DOHH2 (cell line): ENCODE data around the gene TSSK2.

Experiments used
- H3F3A ChIP-seq: fragments of 200-600 bp; sonication (generic), shearing (Covaris generic); 2 replicates; pipeline ENCODE4 v1.6.0; 2016; ENCODE audit warnings: antibody characterized with exemption, mild to moderate bottlenecking; ENCODE audit not compliant: control insufficient read depth, insufficient read depth
- H3K27ac ChIP-seq: fragments of 200-600 bp; sonication (generic); 2 replicates; pipeline ENCODE4 v1.5.1; 2014; ENCODE audit warnings: low read depth, mild to moderate bottlenecking, low read length, moderate library complexity
- H3K27me3 ChIP-seq: fragments of 200-600 bp; sonication (generic); 2 replicates; pipeline ENCODE4 v1.6.1; 2014; ENCODE audit warnings: mild to moderate bottlenecking, low read length, mixed read lengths; ENCODE audit not compliant: control insufficient read depth
- H3K36me3 ChIP-seq: fragments of 200-600 bp; sonication (generic); 2 replicates; pipeline ENCODE4 v1.6.1; 2014; ENCODE audit warnings: mild to moderate bottlenecking, low read length, moderate library complexity, mixed read lengths; ENCODE audit not compliant: control insufficient read depth
- H3K4me1 ChIP-seq: fragments of 200-600 bp; sonication (generic); 2 replicates; pipeline ENCODE4 v1.6.1; 2014; ENCODE audit warnings: mild to moderate bottlenecking, low read length, mixed read lengths; ENCODE audit not compliant: control insufficient read depth
- H3K4me2 ChIP-seq: fragments of 200-600 bp; sonication (generic); 2 replicates; pipeline ENCODE4 v1.6.0; 2014; ENCODE audit warnings: mild to moderate bottlenecking, low read length, moderate library complexity
- H3K4me3 ChIP-seq: fragments of 200-600 bp; sonication (generic); 2 replicates; pipeline ENCODE4 v1.5.1; 2014; ENCODE audit warnings: mild to moderate bottlenecking, low read length, mixed read lengths
- H3K79me2 ChIP-seq: fragments of 200-600 bp; sonication (generic); 2 replicates; pipeline ENCODE4 v1.6.1; 2014; ENCODE audit warnings: mild to moderate bottlenecking, low read length, mixed read lengths; ENCODE audit not compliant: control insufficient read depth
- H3K9me2 ChIP-seq: fragments of 200-600 bp; sonication (generic); replicated peaks from 2 replicates; pipeline ENCODE4 v1.6.1; 2014; ENCODE audit warnings: mild to moderate bottlenecking, low read length, mixed read lengths; ENCODE audit not compliant: control insufficient read depth
- H3K9me3 ChIP-seq: fragments of 200-600 bp; sonication (generic); 2 replicates; pipeline ENCODE4 v1.6.1; 2014; ENCODE audit warnings: antibody characterized with exemption, low read length, mixed read lengths; ENCODE audit not compliant: control insufficient read depth, insufficient read depth
- H4K20me1 ChIP-seq: fragments of 200-600 bp; sonication (generic); 2 replicates; pipeline ENCODE4 v1.6.0; 2014; ENCODE audit warnings: low read depth, mild to moderate bottlenecking, antibody characterized with exemption, low read length, moderate library complexity; ENCODE audit not compliant: control insufficient read depth, insufficient read depth
- EZH2phosphoT487 ChIP-seq: fragments of 200-600 bp; sonication (generic); IDR thresholded peaks from 2 replicates; pipeline ENCODE4 v1.6.1; 2017; ENCODE audit warnings: borderline replicate concordance, mild to moderate bottlenecking, antibody characterized with exemption, low read length, moderate library complexity, mixed read lengths
- TF ChIP-seq, protein P1 (sequence below): fragments of 200-600 bp; sonication (generic); IDR thresholded peaks from one replicate; pipeline ENCODE4 v1.5.1; 2014; ENCODE audit warnings: antibody characterized with exemption, mild to moderate bottlenecking, low read depth, low read length; ENCODE audit not compliant: poor library complexity, severe bottlenecking

The TSSK2 gene

DNA sequence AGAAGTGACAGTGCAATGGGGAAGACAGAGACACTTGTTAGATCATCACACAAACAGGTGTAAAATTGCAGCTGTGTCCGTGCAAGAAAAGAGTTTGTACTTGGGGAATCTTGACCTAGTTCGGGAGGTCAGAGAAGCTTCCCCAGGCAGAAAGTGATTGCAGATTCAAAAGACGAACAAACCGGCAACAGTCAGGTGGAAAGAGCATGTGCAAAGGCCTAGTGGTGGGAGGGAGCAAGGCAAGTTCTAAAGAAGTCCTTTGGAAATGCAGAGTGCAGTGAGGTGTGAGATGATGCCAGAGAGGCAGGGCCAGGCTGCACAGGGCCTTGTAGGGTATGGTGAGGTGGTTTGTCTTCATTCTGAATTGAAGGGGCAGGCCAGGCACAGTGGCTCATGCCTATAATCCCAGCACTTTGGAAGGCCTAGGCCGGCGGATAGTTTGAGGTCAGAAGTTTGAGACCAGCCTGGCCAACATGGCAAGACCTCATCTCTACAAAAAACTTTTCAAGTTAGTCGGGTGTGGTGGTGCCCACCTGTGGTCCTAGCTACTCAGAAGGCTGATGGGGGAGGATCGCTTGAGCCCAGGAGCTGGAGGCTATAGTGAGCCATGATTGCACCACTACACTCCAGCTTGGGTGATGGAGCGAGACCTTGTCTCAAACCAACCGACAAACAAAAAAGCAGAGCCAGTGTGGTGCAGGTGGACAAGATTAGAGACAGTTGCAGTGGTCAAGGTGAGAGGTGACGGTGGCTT is 15.3 kb downstream of the TSSK2 start:
- Histone ChIP-seq H3K4me2 (no peak overlapping the region), H3K4me1 (peaks cover 12% of the 10 kb centered on the region), H3K36me3 (peaks cover 14% of the 10 kb centered on the region)

DNA sequence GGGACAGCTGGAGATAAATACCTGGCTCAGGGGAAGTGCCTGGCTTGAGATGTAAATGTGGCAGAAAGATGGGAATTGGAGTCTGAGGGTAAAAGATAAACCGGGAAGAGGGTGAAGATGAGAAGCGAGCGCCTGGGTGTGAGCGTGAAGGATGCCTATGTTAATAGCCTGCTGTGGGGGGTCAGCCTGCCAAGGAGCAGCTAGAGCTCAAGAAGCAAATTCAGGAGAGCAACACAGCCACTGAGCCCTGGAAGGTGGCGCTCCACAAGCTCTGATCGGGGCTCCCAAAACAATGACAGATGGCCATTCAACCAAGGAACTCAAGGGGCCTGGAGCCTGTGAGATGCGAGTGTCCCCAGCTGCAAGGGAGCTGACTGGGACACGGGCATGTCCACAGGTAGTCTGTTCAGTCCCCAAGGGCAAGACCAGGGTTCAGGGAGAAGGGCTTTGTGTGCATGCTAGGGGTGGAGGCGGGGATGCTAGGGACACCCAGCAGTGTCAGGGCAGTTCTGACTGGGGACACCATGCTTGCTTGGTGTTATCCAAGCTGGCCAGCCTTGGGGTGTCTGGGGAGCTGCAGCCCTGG is 16.2 kb downstream of the TSSK2 start:
- Histone ChIP-seq H4K20me1 (no peaks in the 10 kb centered on the region), H3F3A (no peaks in the 10 kb centered on the region), H3K27me3 (no peaks in the 10 kb centered on the region)

More for the DNA sequence above, 15.3 kb downstream of the TSSK2 start:
- no peak overlapping the region for H3K4me3 ChIP-seq
- peaks cover 24% of the 10 kb centered on the region for H3K79me2 ChIP-seq
- no peaks in the 10 kb centered on the region for H4K20me1 ChIP-seq
- no peaks in the 10 kb centered on the region for H3K27me3 ChIP-seq
- H3K27ac ChIP-seq, result no peak overlapping the region
- H3K9me2 ChIP-seq, result no peaks in the 10 kb centered on the region
- H3K9me3 ChIP-seq, result no peaks in the 10 kb centered on the region
- no peaks in the 10 kb centered on the region for H3F3A ChIP-seq
- TF ChIP-seq EZH2phosphoT487, result no peak
- TF ChIP-seq, protein P1, sequence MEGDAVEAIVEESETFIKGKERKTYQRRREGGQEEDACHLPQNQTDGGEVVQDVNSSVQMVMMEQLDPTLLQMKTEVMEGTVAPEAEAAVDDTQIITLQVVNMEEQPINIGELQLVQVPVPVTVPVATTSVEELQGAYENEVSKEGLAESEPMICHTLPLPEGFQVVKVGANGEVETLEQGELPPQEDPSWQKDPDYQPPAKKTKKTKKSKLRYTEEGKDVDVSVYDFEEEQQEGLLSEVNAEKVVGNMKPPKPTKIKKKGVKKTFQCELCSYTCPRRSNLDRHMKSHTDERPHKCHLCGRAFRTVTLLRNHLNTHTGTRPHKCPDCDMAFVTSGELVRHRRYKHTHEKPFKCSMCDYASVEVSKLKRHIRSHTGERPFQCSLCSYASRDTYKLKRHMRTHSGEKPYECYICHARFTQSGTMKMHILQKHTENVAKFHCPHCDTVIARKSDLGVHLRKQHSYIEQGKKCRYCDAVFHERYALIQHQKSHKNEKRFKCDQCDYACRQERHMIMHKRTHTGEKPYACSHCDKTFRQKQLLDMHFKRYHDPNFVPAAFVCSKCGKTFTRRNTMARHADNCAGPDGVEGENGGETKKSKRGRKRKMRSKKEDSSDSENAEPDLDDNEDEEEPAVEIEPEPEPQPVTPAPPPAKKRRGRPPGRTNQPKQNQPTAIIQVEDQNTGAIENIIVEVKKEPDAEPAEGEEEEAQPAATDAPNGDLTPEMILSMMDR, result no peak

DNA sequence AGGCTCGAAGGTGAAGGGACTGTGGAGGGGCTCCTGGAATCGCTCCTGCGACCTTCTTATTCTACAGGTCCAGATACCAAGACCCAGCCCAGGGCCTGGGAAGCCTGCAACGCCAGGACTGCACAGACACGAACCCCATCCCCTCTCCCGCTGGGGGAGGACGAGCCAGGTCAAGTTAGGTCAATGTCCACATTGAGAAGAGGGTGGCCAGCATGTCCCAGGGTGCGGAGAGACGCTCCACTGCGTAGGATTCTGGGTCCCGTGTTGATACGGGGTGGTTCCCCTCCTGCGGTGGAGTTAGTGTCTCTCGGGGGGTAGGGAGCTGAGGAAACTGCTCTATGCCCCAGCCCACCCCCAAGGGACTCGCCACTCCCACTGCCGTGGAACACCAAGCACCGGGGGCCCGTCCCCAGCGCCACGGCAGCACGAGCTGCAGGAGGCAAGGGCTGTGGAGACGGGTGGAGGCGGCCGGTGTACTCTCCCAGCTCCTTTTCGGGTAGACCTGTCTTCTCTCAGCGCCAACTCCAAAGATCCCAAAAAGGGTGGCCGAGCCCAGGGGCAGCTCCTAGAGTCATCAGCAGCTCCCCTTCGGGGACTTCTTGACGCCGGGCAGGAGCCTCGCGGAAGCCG is 17.4 kb downstream of the TSSK2 start:
- Histone ChIP-seq H3K4me1 (peaks cover 7% of the 10 kb centered on the region), H3K27ac (no peak overlapping the region), H3K9me3 (no peaks in the 10 kb centered on the region), H3K4me2 (no peak overlapping the region), H3K9me2 (no peaks in the 10 kb centered on the region), H3K36me3 (peaks cover 3% of the 10 kb centered on the region; the same call in 1 of the 2 replicates), H3K79me2 (peaks cover 10% of the 10 kb centered on the region), H3K4me3 (no peak overlapping the region), H4K20me1 (no peaks in the 10 kb centered on the region), H3K27me3 (peaks cover 3% of the 10 kb centered on the region; the same call in 1 of the 2 replicates), H3F3A (no peaks in the 10 kb centered on the region)
- no peak for TF ChIP-seq EZH2phosphoT487
- TF ChIP-seq, protein P1, result no peak

More for the DNA sequence above, 16.2 kb downstream of the TSSK2 start:
- no peaks in the 10 kb centered on the region for H3K9me2 ChIP-seq
- no peak overlapping the region for H3K27ac ChIP-seq
- H3K4me1 ChIP-seq, result peaks cover 12% of the 10 kb centered on the region
- H3K4me2 ChIP-seq, result no peak overlapping the region
- no peaks in the 10 kb centered on the region for H3K9me3 ChIP-seq
- TF ChIP-seq EZH2phosphoT487, result no peak
- TF ChIP-seq, protein P1, result no peak
- peaks cover 21% of the 10 kb centered on the region for H3K79me2 ChIP-seq
- H3K4me3 ChIP-seq, result no peak overlapping the region
- H3K36me3 ChIP-seq, result peaks cover 7% of the 10 kb centered on the region
